H9 (cell line): ENCODE data around the gene RNF220. TPM values are rescaled to one million over a fixed set of nuclear protein-coding genes. Genes with fewer than 3 reads are reported as not detected.

Source experiments
- DNase-seq: peaks from one replicate; pipeline ENCODE4 v3.0.0-alpha.2; 2017
- H2AFZ ChIP-seq: one replicate; pipeline ENCODE4 v1.6.1; 2013; ENCODE audit warnings: mild to moderate bottlenecking, low read length, control low read depth, moderate library complexity
- H2AK5ac ChIP-seq: 2 replicates; pipeline ENCODE4 v1.6.1; 2013; ENCODE audit warnings: low read length, control low read depth, mixed read lengths; ENCODE audit not compliant: insufficient read length
- H2BK120ac ChIP-seq: one replicate; pipeline ENCODE4 v1.6.1; 2013; ENCODE audit warnings: low read depth, mild to moderate bottlenecking, low read length, control low read depth, inconsistent platforms; ENCODE audit not compliant: poor library complexity, severe bottlenecking
- H2BK12ac ChIP-seq: 2 replicates; pipeline ENCODE4 v1.6.1; 2013; ENCODE audit warnings: low read length, control low read depth, mixed read lengths, low read depth; ENCODE audit not compliant: insufficient read length
- H2BK15ac ChIP-seq: 2 replicates; pipeline ENCODE4 v1.6.1; 2013; ENCODE audit warnings: low read depth, low read length, control low read depth
- H2BK20ac ChIP-seq: one replicate; pipeline ENCODE4 v1.6.1; 2013; ENCODE audit warnings: low read depth, mild to moderate bottlenecking, low read length, control low read depth, inconsistent platforms; ENCODE audit not compliant: poor library complexity, severe bottlenecking
- H2BK5ac ChIP-seq: 2 replicates; pipeline ENCODE4 v1.6.1; 2013; ENCODE audit warnings: low read length, control low read depth, mixed read lengths; ENCODE audit not compliant: insufficient read length
- H3K14ac ChIP-seq: 2 replicates; pipeline ENCODE4 v1.6.1; 2013; ENCODE audit warnings: low read length, control low read depth; ENCODE audit not compliant: insufficient read depth
- H3K18ac ChIP-seq: 2 replicates; pipeline ENCODE4 v1.6.1; 2013; ENCODE audit warnings: low read depth, mild to moderate bottlenecking, mixed read lengths, low read length, control low read depth; ENCODE audit not compliant: insufficient read length
- H3K23ac ChIP-seq: 2 replicates; pipeline ENCODE4 v1.6.1; 2013; ENCODE audit warnings: low read length, control low read depth, mixed read lengths, low read depth; ENCODE audit not compliant: insufficient read length
- H3K23me2 ChIP-seq: 2 replicates; pipeline ENCODE4 v1.6.1; 2013; ENCODE audit warnings: low read depth, mild to moderate bottlenecking, mixed read lengths, low read length, control low read depth; ENCODE audit not compliant: insufficient read length, poor library complexity, severe bottlenecking
- H3K27ac ChIP-seq: 2 replicates; pipeline ENCODE4 v1.5.1; 2013; ENCODE audit warnings: low read length, control low read depth, mixed read lengths, low read depth; ENCODE audit not compliant: insufficient read length
- H3K27me3 ChIP-seq: 2 replicates; pipeline ENCODE4 v1.6.1; 2013; ENCODE audit warnings: low read length, control low read depth, inconsistent platforms; ENCODE audit not compliant: insufficient read depth
- H3K4ac ChIP-seq: 2 replicates; pipeline ENCODE4 v1.6.1; 2013; ENCODE audit warnings: low read depth, mild to moderate bottlenecking, control low read depth, inconsistent platforms, low read length, moderate library complexity
- H3K4me1 ChIP-seq: 2 replicates; pipeline ENCODE4 v1.6.1; 2013; ENCODE audit warnings: low read length, control low read depth, inconsistent platforms; ENCODE audit not compliant: insufficient read depth
- H3K4me2 ChIP-seq: 2 replicates; pipeline ENCODE4 v1.6.1; 2013; ENCODE audit warnings: low read length, control low read depth, mixed read lengths; ENCODE audit not compliant: insufficient read length, insufficient read depth
- H3K56ac ChIP-seq: 2 replicates; pipeline ENCODE4 v1.6.1; 2013; ENCODE audit warnings: low read depth, mild to moderate bottlenecking, mixed read lengths, low read length, control low read depth; ENCODE audit not compliant: insufficient read length
- H3K79me1 ChIP-seq: 2 replicates; pipeline ENCODE4 v1.6.1; 2013; ENCODE audit warnings: low read depth, mild to moderate bottlenecking, moderate library complexity, low read length, control low read depth, inconsistent platforms; ENCODE audit not compliant: insufficient read depth, poor library complexity, severe bottlenecking
- H3K79me2 ChIP-seq: 2 replicates; pipeline ENCODE4 v1.6.1; 2013; ENCODE audit warnings: low read length, control low read depth, inconsistent platforms; ENCODE audit not compliant: insufficient read depth
- H3K9ac ChIP-seq: 2 replicates; pipeline ENCODE4 v1.6.1; 2013; ENCODE audit warnings: low read length, control low read depth, mixed read lengths; ENCODE audit not compliant: insufficient read length; ENCODE audit errors: extremely low read depth
- H3K9me3 ChIP-seq: one replicate; pipeline ENCODE4 v1.6.1; 2013; ENCODE audit warnings: low read depth, low read length, inconsistent platforms; ENCODE audit not compliant: control insufficient read depth
- H3T11ph ChIP-seq: one replicate; pipeline ENCODE4 v1.6.1; 2013; ENCODE audit warnings: mild to moderate bottlenecking, low read length, control low read depth, inconsistent platforms
- H4K20me1 ChIP-seq: one replicate; pipeline ENCODE4 v1.6.1; 2013; ENCODE audit not compliant: control insufficient read depth, insufficient read length, insufficient read depth
- H4K5ac ChIP-seq: 2 replicates; pipeline ENCODE4 v1.6.1; 2013; ENCODE audit warnings: low read depth, mild to moderate bottlenecking, mixed read lengths, low read length, control low read depth; ENCODE audit not compliant: insufficient read length
- H4K8ac ChIP-seq: replicated peaks from 2 replicates; pipeline ENCODE4 v1.6.1; 2013; ENCODE audit warnings: low read length, control low read depth, mixed read lengths, low read depth; ENCODE audit not compliant: insufficient read length
- H4K91ac ChIP-seq: 2 replicates; pipeline ENCODE4 v1.6.1; 2013; ENCODE audit warnings: low read depth, mild to moderate bottlenecking, moderate library complexity, mixed read lengths, low read length, control low read depth; ENCODE audit not compliant: insufficient read length
- H3K27ac Mint-ChIP-seq, 3 experiments: 2 replicates in 2 of 3; 3 replicates in 1 of 3; pipeline ENCODE4 v1.8.0; 2020 to 2021; ENCODE audit warnings: mixed read lengths in 3 of 3, mild to moderate bottlenecking in 1 of 3, moderate library complexity in 1 of 3
- H3K27me3 Mint-ChIP-seq: 2 replicates; pipeline ENCODE4 v1.8.0; 2021; ENCODE audit warnings: low read depth, mild to moderate bottlenecking, moderate library complexity, mixed read lengths
- H3K36me3 Mint-ChIP-seq, 3 experiments: 2 replicates in 2 of 3; 3 replicates in 1 of 3; pipeline ENCODE4 v1.8.0; 2020 to 2021; ENCODE audit warnings: low read depth in 3 of 3, mixed read lengths in 3 of 3; ENCODE audit not compliant: insufficient read depth in 1 of 3
- H3K4me1 Mint-ChIP-seq, 2 experiments: 2 replicates each; pipeline ENCODE4 v1.8.0; 2020; ENCODE audit warnings: mixed read lengths in 2 of 2
- H3K4me3 Mint-ChIP-seq, 2 experiments: 2 replicates in 1 of 2; 3 replicates in 1 of 2; pipeline ENCODE4 v1.8.0; 2020 to 2021; ENCODE audit warnings: mild to moderate bottlenecking in 2 of 2, mixed read lengths in 2 of 2, moderate library complexity in 1 of 2
- H3K9me3 Mint-ChIP-seq, 2 experiments: 2 replicates in 1 of 2; 3 replicates in 1 of 2; pipeline ENCODE4 v1.8.0; 2020; ENCODE audit warnings: mild to moderate bottlenecking in 2 of 2, mixed read lengths in 2 of 2, moderate library complexity in 1 of 2
- CTCF ChIP-seq: fragments of 200-600 bp; sonication (generic); conservative IDR thresholded peaks from 3 replicates; pipeline ENCODE4 v1.8.0; 2021; ENCODE audit warnings: antibody characterized with exemption, mild to moderate bottlenecking
- WGBS: extraction: QIAGEN DNeasy Blood & Tissue Kit; methylation state at CpG from one replicate; pipeline ENCODE4 v1.1.7; 2013; ENCODE audit warnings: missing lambda C conversion rate, low lambda C conversion rate, mixed read lengths; ENCODE audit not compliant: insufficient read length; ENCODE audit errors: extremely low coverage; 5-methylcytosine and 5-hydroxymethylcytosine counted together
- total RNA-seq: library from RNA; stranded (reverse); gene quantifications from 2 replicates; pipeline ENCODE4 v1.2.1, GENCODE V29; 2021

Gene RNF220
- total RNA-seq, 1 experiment from 2014 or later = 109 TPM

- Histone ChIP-seq H3K79me1 (no peaks in the 10 kb centered on the region), H3K4me1 (peaks cover 12% of the 10 kb centered on the region; the same call in 1 of the 2 replicates), H2BK12ac (no peak overlapping the region), H4K5ac (no peak overlapping the region), H2BK5ac (no peak overlapping the region), H2BK15ac (no peak overlapping the region), H2AK5ac (no peak overlapping the region), H4K91ac (no peak overlapping the region), H3K18ac (no peak overlapping the region), H3K9me3 (no peaks in the 10 kb centered on the region), H4K20me1 (no peaks in the 10 kb centered on the region), H3K4me2 (no peak overlapping the region), H3K23ac (no peak overlapping the region), H4K8ac (no peak overlapping the region), H3K56ac (no peak overlapping the region), H2AFZ (no peak overlapping the region), H3T11ph (no peak overlapping the region), H3K23me2 (peaks cover 2% of the 10 kb centered on the region), H3K79me2 (no peaks in the 10 kb centered on the region), H3K9ac (no peak overlapping the region), H3K4ac (no peak overlapping the region), H2BK20ac (no peak overlapping the region), H3K27me3 (no peaks in the 10 kb centered on the region; the same call in 1 of the 2 replicates), H2BK120ac (no peak overlapping the region), H3K27ac (no peak overlapping the region), H3K14ac (no peak overlapping the region)
- Mint-ChIP-seq H3K4me3 (peak overlapping the region in 1 of 2 experiments; percentile 24; a peak in 4 of 5 replicates), H3K27ac (no peak overlapping the region), H3K36me3 (no peaks in the 10 kb centered on the region; a peak in 1 of 7 replicates), H3K4me1 (peaks cover 68 to 84% of the 10 kb centered on the region in 2 experiments), H3K9me3 (no peaks in the 10 kb centered on the region; a peak in 1 of 5 replicates), H3K27me3 (peaks cover 89% of the 10 kb centered on the region)
- no peak for DNase-seq
- TF ChIP-seq CTCF = no peak
- WGBS = no CpG with 5 or more reads among the region's 5 CpGs
Measured at GRCh38 chr1:44508397-44508745, 103.3 kb downstream of the RNF220 start.
